Liver (tissue), 9 donors: ENCODE measurements around the gene TCERG1L. TPM values are rescaled to one million over a fixed set of nuclear protein-coding genes. Genes with fewer than 3 reads are reported as not detected.

Source experiments
- DNase-seq: peaks from one replicate; pipeline ENCODE4 v3.0.0-alpha.2; 2017; ENCODE audit warnings: low spot score
- H3K27ac ChIP-seq, 2 donors: one replicate each; pipeline ENCODE4 v1.7.0; 2013; ENCODE audit warnings: inconsistent platforms in 2 of 2, low read length in 2 of 2, control low read depth in 1 of 2, low read depth in 1 of 2, mild to moderate bottlenecking in 1 of 2
- H3K27me3 ChIP-seq, 4 donors: one replicate each; pipeline versions ENCODE4 v1.6.1 to v1.7.0; 2013; ENCODE audit warnings: low read length in 3 of 4, inconsistent platforms in 1 of 4, mild to moderate bottlenecking in 1 of 4, moderate library complexity in 1 of 4; ENCODE audit not compliant: control insufficient read depth in 4 of 4, insufficient read depth in 4 of 4
- H3K36me3 ChIP-seq, 4 donors: one replicate each; pipeline versions ENCODE4 v1.6.1 to v1.7.0; 2013; ENCODE audit warnings: low read length in 3 of 4, mild to moderate bottlenecking in 3 of 4, low read depth in 1 of 4, moderate library complexity in 1 of 4; ENCODE audit not compliant: control insufficient read depth in 4 of 4, insufficient read depth in 3 of 4
- H3K4me1 ChIP-seq, 4 donors: one replicate each; pipeline versions ENCODE4 v1.6.1 to v1.7.0; 2013; ENCODE audit warnings: low read length in 3 of 4, mild to moderate bottlenecking in 3 of 4, moderate library complexity in 1 of 4; ENCODE audit not compliant: control insufficient read depth in 4 of 4, insufficient read depth in 4 of 4
- H3K4me3 ChIP-seq, 3 donors: one replicate each; pipeline versions ENCODE4 v1.6.1 to v1.7.0; 2013; ENCODE audit warnings: low read length in 3 of 3, control low read depth in 1 of 3, low read depth in 1 of 3, mild to moderate bottlenecking in 1 of 3
- H3K9ac ChIP-seq, 2 donors: one replicate each; pipeline ENCODE4 v1.7.0; 2013; ENCODE audit warnings: low read length in 2 of 2, mild to moderate bottlenecking in 2 of 2, moderate library complexity in 2 of 2, control low read depth in 1 of 2, low read depth in 1 of 2
- H3K9me3 ChIP-seq, 4 donors: one replicate each; pipeline versions ENCODE4 v1.6.1 to v1.7.0; 2013; ENCODE audit warnings: low read length in 3 of 4; ENCODE audit not compliant: control insufficient read depth in 4 of 4
- EGR1 ChIP-seq, 2 donors: IDR thresholded peaks; 2 replicates each; pipeline ENCODE4 v1.6.1; 2016 to 2018; ENCODE audit warnings: antibody characterized with exemption in 2 of 2, low read depth in 2 of 2
- FOXA1 ChIP-seq: IDR thresholded peaks from 2 replicates; pipeline ENCODE4 v1.6.1; 2016; ENCODE audit warnings: antibody characterized with exemption
- FOXA2 ChIP-seq: IDR thresholded peaks from 2 replicates; pipeline ENCODE4 v1.6.1; 2016; ENCODE audit warnings: antibody characterized with exemption
- GABPA ChIP-seq, 2 donors: IDR thresholded peaks in 1 of 2; conservative IDR thresholded peaks in 1 of 2; 2 replicates each; pipeline ENCODE4 v1.6.1; 2016; ENCODE audit warnings: antibody characterized with exemption in 2 of 2, mild to moderate bottlenecking in 1 of 2, moderate library complexity in 1 of 2
- HNF4G ChIP-seq: IDR thresholded peaks from 2 replicates; pipeline ENCODE4 v1.6.1; 2016; ENCODE audit warnings: antibody characterized with exemption
- JUND ChIP-seq, 2 donors: IDR thresholded peaks; 2 replicates each; pipeline ENCODE4 v1.6.1; 2016; ENCODE audit warnings: antibody characterized with exemption in 2 of 2
- RAD21 ChIP-seq, 2 donors: IDR thresholded peaks; 2 replicates each; pipeline ENCODE4 v1.6.1; 2016; ENCODE audit warnings: antibody characterized with exemption in 2 of 2, mild to moderate bottlenecking in 2 of 2
- RXRA ChIP-seq, 2 donors: IDR thresholded peaks; 2 replicates each; pipeline ENCODE4 v1.6.1; 2017 to 2018; ENCODE audit warnings: antibody characterized with exemption in 2 of 2, mild to moderate bottlenecking in 1 of 2
- SP1 ChIP-seq: IDR thresholded peaks from 2 replicates; pipeline ENCODE4 v1.6.1; 2018; ENCODE audit warnings: antibody characterized with exemption, mild to moderate bottlenecking
- TAF1 ChIP-seq: conservative IDR thresholded peaks from 2 replicates; pipeline ENCODE4 v1.6.1; 2016; ENCODE audit warnings: antibody characterized with exemption, mild to moderate bottlenecking
- YY1 ChIP-seq: IDR thresholded peaks from 2 replicates; pipeline ENCODE4 v1.6.1; 2016; ENCODE audit warnings: antibody characterized with exemption, mild to moderate bottlenecking
- WGBS: extraction: QIAGEN DNeasy Blood & Tissue Kit; methylation state at CpG from one replicate; pipeline ENCODE4 v1.1.7; 2013; 5-methylcytosine and 5-hydroxymethylcytosine counted together
- polyA plus RNA-seq, 2 donors: library from polyadenylated mRNA; stranded (reverse) in 1 of 2; unstranded in 1 of 2; fragments of 200-250 nt in 1 of 2; fragments of >200 nt in 1 of 2; fragmentation: Nextera tagmentation in 1 of 2; extraction: Ambion mirVana in 1 of 2; gene quantifications; one replicate each; pipeline versions ENCODE4 v1.2.1 to v1.2.3, GENCODE V29; 2013 to 2015
- total RNA-seq, 2 donors: library from RNA; depleted of rRNA; stranded (reverse); fragments of >200 nt; gene quantifications; one replicate each; pipeline ENCODE4 v1.2.3, GENCODE V29; 2014
- TF ChIP-seq, protein P1 (sequence below): IDR thresholded peaks from 2 replicates; pipeline ENCODE4 v1.6.1; 2016; ENCODE audit warnings: antibody characterized with exemption, mild to moderate bottlenecking
- TF ChIP-seq, protein P2 (sequence below): IDR thresholded peaks from 2 replicates; pipeline ENCODE4 v1.6.1; 2016; ENCODE audit warnings: antibody characterized with exemption
- TF ChIP-seq, protein P3 (sequence below): fragments of 150-350 bp; IDR thresholded peaks from 2 replicates; pipeline ENCODE4 v1.5.1; 2017; ENCODE audit warnings: improper control_type of control experiment, low read depth, low read length; ENCODE audit not compliant: missing input control
- TF ChIP-seq, protein P4 (sequence below): IDR thresholded peaks from 2 replicates; pipeline ENCODE4 v1.6.1; 2016; ENCODE audit warnings: antibody characterized with exemption
- donor health status: healthy.
- donor health status: healthy.
- donor health status: healthy.
- donor health status: healthy.
- donor health status: healthy.

Gene TCERG1L
- total and polyA plus RNA-seq, 4 donors: not detected

DNA sequence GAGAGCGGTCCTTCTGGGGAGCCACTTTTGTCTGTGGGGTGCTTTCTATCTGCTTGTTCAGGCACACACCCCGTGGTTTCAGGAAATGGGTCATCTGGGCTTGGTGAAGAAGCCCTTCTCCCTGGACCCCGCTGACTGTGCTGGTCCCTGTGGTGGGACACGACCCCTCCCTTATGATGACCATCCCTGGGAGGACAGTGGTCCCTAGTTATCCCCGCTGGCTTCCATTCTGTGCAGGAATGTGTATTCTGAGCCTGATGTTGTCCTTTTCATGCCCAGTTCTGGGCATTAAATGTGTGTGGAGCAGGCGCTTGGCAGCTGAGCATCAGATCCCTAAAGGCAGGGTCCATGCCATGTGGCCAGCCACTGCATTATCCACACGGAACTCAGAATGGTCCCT lies 71.6 kb downstream of the TCERG1L start:
- TF ChIP-seq HNF4G: no peak
- TF ChIP-seq RXRA (IDR thresholded peaks at IDR 0.05): no peak
- TF ChIP-seq, protein P1, sequence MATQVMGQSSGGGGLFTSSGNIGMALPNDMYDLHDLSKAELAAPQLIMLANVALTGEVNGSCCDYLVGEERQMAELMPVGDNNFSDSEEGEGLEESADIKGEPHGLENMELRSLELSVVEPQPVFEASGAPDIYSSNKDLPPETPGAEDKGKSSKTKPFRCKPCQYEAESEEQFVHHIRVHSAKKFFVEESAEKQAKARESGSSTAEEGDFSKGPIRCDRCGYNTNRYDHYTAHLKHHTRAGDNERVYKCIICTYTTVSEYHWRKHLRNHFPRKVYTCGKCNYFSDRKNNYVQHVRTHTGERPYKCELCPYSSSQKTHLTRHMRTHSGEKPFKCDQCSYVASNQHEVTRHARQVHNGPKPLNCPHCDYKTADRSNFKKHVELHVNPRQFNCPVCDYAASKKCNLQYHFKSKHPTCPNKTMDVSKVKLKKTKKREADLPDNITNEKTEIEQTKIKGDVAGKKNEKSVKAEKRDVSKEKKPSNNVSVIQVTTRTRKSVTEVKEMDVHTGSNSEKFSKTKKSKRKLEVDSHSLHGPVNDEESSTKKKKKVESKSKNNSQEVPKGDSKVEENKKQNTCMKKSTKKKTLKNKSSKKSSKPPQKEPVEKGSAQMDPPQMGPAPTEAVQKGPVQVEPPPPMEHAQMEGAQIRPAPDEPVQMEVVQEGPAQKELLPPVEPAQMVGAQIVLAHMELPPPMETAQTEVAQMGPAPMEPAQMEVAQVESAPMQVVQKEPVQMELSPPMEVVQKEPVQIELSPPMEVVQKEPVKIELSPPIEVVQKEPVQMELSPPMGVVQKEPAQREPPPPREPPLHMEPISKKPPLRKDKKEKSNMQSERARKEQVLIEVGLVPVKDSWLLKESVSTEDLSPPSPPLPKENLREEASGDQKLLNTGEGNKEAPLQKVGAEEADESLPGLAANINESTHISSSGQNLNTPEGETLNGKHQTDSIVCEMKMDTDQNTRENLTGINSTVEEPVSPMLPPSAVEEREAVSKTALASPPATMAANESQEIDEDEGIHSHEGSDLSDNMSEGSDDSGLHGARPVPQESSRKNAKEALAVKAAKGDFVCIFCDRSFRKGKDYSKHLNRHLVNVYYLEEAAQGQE: no peak
- TF ChIP-seq JUND (IDR thresholded peaks at IDR 0.05): no peak
- TF ChIP-seq TAF1: no peak
- TF ChIP-seq RAD21 (IDR thresholded peaks at IDR 0.05): no peak
- TF ChIP-seq FOXA2: no peak
- TF ChIP-seq, protein P2, sequence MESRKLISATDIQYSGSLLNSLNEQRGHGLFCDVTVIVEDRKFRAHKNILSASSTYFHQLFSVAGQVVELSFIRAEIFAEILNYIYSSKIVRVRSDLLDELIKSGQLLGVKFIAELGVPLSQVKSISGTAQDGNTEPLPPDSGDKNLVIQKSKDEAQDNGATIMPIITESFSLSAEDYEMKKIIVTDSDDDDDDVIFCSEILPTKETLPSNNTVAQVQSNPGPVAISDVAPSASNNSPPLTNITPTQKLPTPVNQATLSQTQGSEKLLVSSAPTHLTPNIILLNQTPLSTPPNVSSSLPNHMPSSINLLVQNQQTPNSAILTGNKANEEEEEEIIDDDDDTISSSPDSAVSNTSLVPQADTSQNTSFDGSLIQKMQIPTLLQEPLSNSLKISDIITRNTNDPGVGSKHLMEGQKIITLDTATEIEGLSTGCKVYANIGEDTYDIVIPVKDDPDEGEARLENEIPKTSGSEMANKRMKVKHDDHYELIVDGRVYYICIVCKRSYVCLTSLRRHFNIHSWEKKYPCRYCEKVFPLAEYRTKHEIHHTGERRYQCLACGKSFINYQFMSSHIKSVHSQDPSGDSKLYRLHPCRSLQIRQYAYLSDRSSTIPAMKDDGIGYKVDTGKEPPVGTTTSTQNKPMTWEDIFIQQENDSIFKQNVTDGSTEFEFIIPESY: no peak
- TF ChIP-seq, protein P3, sequence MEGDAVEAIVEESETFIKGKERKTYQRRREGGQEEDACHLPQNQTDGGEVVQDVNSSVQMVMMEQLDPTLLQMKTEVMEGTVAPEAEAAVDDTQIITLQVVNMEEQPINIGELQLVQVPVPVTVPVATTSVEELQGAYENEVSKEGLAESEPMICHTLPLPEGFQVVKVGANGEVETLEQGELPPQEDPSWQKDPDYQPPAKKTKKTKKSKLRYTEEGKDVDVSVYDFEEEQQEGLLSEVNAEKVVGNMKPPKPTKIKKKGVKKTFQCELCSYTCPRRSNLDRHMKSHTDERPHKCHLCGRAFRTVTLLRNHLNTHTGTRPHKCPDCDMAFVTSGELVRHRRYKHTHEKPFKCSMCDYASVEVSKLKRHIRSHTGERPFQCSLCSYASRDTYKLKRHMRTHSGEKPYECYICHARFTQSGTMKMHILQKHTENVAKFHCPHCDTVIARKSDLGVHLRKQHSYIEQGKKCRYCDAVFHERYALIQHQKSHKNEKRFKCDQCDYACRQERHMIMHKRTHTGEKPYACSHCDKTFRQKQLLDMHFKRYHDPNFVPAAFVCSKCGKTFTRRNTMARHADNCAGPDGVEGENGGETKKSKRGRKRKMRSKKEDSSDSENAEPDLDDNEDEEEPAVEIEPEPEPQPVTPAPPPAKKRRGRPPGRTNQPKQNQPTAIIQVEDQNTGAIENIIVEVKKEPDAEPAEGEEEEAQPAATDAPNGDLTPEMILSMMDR: no peak
- no peak for TF ChIP-seq EGR1 (IDR thresholded peaks at IDR 0.05; ENCODE audit: low read depth in 2 of 2)
- no peak for TF ChIP-seq GABPA (IDR thresholded peaks at IDR 0.05 in 1 of 2, conservative IDR thresholded peaks at IDR 0.05 in 1 of 2)
- TF ChIP-seq, protein P4, sequence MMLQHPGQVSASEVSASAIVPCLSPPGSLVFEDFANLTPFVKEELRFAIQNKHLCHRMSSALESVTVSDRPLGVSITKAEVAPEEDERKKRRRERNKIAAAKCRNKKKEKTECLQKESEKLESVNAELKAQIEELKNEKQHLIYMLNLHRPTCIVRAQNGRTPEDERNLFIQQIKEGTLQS: no peak
- no peak for TF ChIP-seq SP1
- TF ChIP-seq YY1: no peak
- H3K27me3 ChIP-seq: peaks cover 0 to 2% (median 0%) of the 10 kb centered on the region in 4 donors
- no peak overlapping the region for H3K27ac ChIP-seq
- no peaks in the 10 kb centered on the region for H3K4me1 ChIP-seq
- H3K9me3 ChIP-seq: no peaks in the 10 kb centered on the region
- WGBS: 77% methylated on average over 7 of the region's 7 CpGs
- no peak for DNase-seq
- H3K9ac ChIP-seq: no peak overlapping the region
- no peaks in the 10 kb centered on the region for H3K36me3 ChIP-seq
- H3K4me3 ChIP-seq: no peak overlapping the region

DNA sequence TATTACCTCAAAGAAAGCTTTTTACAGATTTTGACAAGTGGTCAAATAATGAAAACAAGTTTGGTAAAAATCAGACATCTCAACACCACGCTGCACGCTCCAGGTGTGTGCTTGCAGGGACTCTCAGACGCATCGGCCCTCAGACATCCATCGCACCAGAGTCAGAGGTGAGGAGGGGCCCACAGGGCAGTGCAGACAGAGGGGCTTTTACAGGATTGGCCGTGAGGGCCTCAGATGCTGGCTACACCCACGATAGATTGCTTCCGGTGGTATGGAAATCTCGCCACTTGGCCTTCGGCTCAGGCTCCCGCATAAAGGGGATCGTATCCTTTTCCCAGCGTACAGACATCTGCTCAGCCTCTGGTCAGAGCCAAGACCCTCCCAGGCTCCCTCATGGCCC lies 72.1 kb downstream of the TCERG1L start:
- Histone ChIP-seq H3K9me3 (peaks cover 0 to 2% (median 0%) of the 10 kb centered on the region in 4 donors), H3K36me3 (no peaks in the 10 kb centered on the region), H3K4me1 (no peaks in the 10 kb centered on the region), H3K27ac (no peak overlapping the region), H3K4me3 (no peak overlapping the region), H3K27me3 (peaks cover 0 to 2% (median 0%) of the 10 kb centered on the region in 4 donors), H3K9ac (no peak overlapping the region)
- 72% methylated on average over 13 of the region's 13 CpGs for WGBS
- TF ChIP-seq FOXA1: no peak
- no peak for TF ChIP-seq HNF4G
- no peak for TF ChIP-seq RAD21 (IDR thresholded peaks at IDR 0.05)
- TF ChIP-seq, protein P2: no peak
- TF ChIP-seq, protein P3: no peak
- no peak for TF ChIP-seq GABPA (IDR thresholded peaks at IDR 0.05 in 1 of 2, conservative IDR thresholded peaks at IDR 0.05 in 1 of 2)
- no peak for DNase-seq
